Testis (tissue), 2 donors: ENCODE results near the gene ME2.

ENCODE experiments used
- POLR2A ChIP-seq: fragments of 450-650 bp; IDR thresholded peaks from one replicate; pipeline ENCODE4 v1.6.1; 2017; ENCODE audit warnings: antibody characterized with exemption, mild to moderate bottlenecking, moderate library complexity
- TF ChIP-seq, protein P1 (sequence below), 3 experiments: fragments of 450-650 bp in 2 of 3; fragments of 200-600 bp in 1 of 3; sonication (generic) in 1 of 3; IDR thresholded peaks; one replicate each; pipeline ENCODE4 v1.5.1; 2016 to 2019; ENCODE audit warnings: antibody characterized with exemption in 3 of 3, mild to moderate bottlenecking in 2 of 3, moderate library complexity in 1 of 3

DNA sequence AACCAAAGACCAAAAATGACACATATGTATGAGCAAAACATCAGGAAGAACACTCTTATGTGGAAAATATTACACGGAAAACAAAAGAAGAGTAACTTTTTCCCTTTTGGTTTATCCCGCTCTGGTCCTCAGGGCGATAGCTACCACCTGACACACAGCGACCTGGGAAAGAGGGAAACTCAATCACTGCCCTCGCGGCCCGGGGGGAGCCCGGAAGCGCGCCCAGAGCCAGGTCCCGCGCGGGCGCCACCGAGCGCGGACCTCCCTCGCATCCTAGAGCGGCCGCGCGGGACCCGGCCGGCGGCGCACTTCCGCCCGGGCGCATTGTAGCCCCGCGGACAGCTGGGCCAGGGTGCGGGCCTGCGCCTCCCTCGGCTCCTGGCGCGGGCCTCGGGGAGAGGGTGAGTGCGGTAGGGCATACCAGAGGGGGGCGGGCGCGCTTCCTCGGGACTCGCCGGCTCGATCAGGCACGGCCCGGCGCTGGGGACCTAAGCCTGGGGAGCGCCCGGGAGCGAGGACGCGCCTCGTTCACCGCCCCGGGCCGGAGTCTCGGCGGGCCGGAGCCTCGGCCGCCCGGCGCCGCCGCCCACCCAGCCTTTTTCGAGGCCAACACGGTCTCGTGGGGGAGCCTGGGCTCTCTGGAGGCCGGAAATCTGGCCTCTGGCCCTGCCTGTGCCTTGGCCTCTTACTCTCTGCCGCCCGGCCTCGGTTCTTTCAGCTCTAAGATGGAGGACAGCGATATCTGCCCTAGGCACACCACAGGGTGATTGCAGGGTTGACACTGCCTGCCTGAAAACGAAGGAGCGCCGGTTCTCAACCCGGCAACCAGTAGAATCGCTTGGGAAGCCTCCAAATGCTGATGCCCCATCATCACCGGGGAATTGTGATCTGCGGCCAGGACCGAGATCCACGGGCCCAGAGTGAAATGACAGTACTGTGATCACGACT, 89.1 kb downstream of the ME2 start, which contains the start of gene ELAC1:
- TF ChIP-seq, protein P1, sequence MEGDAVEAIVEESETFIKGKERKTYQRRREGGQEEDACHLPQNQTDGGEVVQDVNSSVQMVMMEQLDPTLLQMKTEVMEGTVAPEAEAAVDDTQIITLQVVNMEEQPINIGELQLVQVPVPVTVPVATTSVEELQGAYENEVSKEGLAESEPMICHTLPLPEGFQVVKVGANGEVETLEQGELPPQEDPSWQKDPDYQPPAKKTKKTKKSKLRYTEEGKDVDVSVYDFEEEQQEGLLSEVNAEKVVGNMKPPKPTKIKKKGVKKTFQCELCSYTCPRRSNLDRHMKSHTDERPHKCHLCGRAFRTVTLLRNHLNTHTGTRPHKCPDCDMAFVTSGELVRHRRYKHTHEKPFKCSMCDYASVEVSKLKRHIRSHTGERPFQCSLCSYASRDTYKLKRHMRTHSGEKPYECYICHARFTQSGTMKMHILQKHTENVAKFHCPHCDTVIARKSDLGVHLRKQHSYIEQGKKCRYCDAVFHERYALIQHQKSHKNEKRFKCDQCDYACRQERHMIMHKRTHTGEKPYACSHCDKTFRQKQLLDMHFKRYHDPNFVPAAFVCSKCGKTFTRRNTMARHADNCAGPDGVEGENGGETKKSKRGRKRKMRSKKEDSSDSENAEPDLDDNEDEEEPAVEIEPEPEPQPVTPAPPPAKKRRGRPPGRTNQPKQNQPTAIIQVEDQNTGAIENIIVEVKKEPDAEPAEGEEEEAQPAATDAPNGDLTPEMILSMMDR (IDR thresholded peaks at IDR 0.05), result peak in 1 of 3 experiments; percentile 16
- TF ChIP-seq POLR2A, result no peak
